Ovary (tissue), 9 donors: ENCODE results near the gene ELAVL2. TPM values are rescaled to one million over a fixed set of nuclear protein-coding genes. Genes with fewer than 3 reads are reported as not detected.

Experiments
- DNase-seq, 5 donors: peaks; one replicate each; pipeline ENCODE4 v3.0.0-alpha.2; 2019 to 2020
- H3K27ac ChIP-seq, 2 donors: fragments of 200-600 bp; one replicate each; pipeline versions ENCODE4 v1.5.1 to v1.8.0; 2019 to 2022
- H3K27me3 ChIP-seq: fragments of 200-600 bp; one replicate; pipeline ENCODE4 v1.8.0; 2022
- H3K36me3 ChIP-seq: fragments of 200-600 bp; sonication (generic); one replicate; pipeline ENCODE4 v1.5.1; 2019
- H3K4me1 ChIP-seq: one replicate; pipeline ENCODE4 v1.8.1; 2013; ENCODE audit warnings: mild to moderate bottlenecking, moderate library complexity; ENCODE audit not compliant: insufficient read depth
- H3K4me3 ChIP-seq: fragments of 200-600 bp; sonication (generic); one replicate; pipeline ENCODE4 v1.5.1; 2017
- H3K9me3 ChIP-seq, 2 donors: fragments of 200-600 bp in 1 of 2; sonication (generic) in 1 of 2; one replicate each; pipeline versions ENCODE4 v1.5.1 to v1.8.1; 2013 to 2019; ENCODE audit warnings: mild to moderate bottlenecking in 1 of 2, moderate library complexity in 1 of 2
- CTCF ChIP-seq, 3 donors: fragments of 450-650 bp in 2 of 3; fragments of 200-600 bp in 1 of 3; IDR thresholded peaks; one replicate each; pipeline versions ENCODE4 v1.5.1 to v1.8.0; 2016 to 2022; ENCODE audit warnings: antibody characterized with exemption in 3 of 3, mild to moderate bottlenecking in 1 of 3
- EP300 ChIP-seq: sonication (generic); formaldehyde crosslinking; IDR thresholded peaks from one replicate; pipeline ENCODE4 v1.6.1; 2017; ENCODE audit warnings: antibody characterized with exemption
- POLR2A ChIP-seq: fragments of 450-650 bp; IDR thresholded peaks from one replicate; pipeline ENCODE4 v1.6.1; 2017; ENCODE audit warnings: antibody characterized with exemption, mild to moderate bottlenecking, moderate library complexity
- WGBS, 3 donors: extraction: QIAGEN DNeasy Blood & Tissue Kit in 1 of 3; methylation state at CpG; one replicate each; pipeline versions ENCODE4 v1.1.5 to v1.1.7; 2013 to 2017; 5-methylcytosine and 5-hydroxymethylcytosine counted together
- intact Hi-C, 4 donors: fragments of 100-400 bp; cut with DNase I; formaldehyde crosslinking; loops; one replicate each; pipeline versions ENCODE4 v1.11.0 to v1.15.1; 2022 to 2023
- polyA plus RNA-seq, 2 donors: library from polyadenylated mRNA; stranded (reverse); fragments of 200-250 nt in 1 of 2; fragments of 350-450 nt in 1 of 2; fragmentation: Illumina TruSeq in 1 of 2; extraction: RNeasy Lipid Tissue Mini Kit (QIAGEN cat#74804) in 1 of 2; gene quantifications; one replicate each; pipeline ENCODE4 v1.2.3, GENCODE V29; 2013 to 2014
- total RNA-seq, 7 donors: library from RNA; depleted of rRNA in 2 of 7; stranded (reverse); fragments of >200 nt in 2 of 7; fragmentation: NEBNext Ultra II Directional in 3 of 7; extraction: Animal tissue kit (Norgen Biotek cat#: 25700) in 3 of 7; gene quantifications; one replicate each; pipeline versions ENCODE4 v1.1.0 to v1.2.4, GENCODE V29; 2016 to 2023
- donor health status: DM: no; HTN: no; CAD: no; lungs with moderate emphysema.
- donor health status: DM: no; HTN: no; CAD: no.
- donor health status: Bipolar disorder and iron deficiency.
- donor health status: DM: yes; HTN: yes; CAD: no.
- donor health status: DM: no; HTN: no; CAD: no.
- donor health status: DM: yes; HTN: yes; CAD: no.

Gene ELAVL2
- total and polyA plus RNA-seq, 9 donors: 0.36 to 1.7 (median 0.97) TPM

GRCh38 chr9:23814243-23814642, 11.8 kb downstream of the ELAVL2 start:
- no peaks in the 10 kb centered on the region for H3K4me1 ChIP-seq
- H3K27ac ChIP-seq: no peak overlapping the region
- 61 to 72% (median 65%) methylated on average over 3 of the region's 3 CpGs for WGBS, 3 donors
- no peaks in the 10 kb centered on the region for H3K36me3 ChIP-seq
- H3K27me3 ChIP-seq: no peaks in the 10 kb centered on the region
- H3K4me3 ChIP-seq: no peak overlapping the region
- intact Hi-C loops: no loop called here
- H3K9me3 ChIP-seq: no peaks in the 10 kb centered on the region
- TF ChIP-seq POLR2A (no peak), CTCF (IDR thresholded peaks at IDR 0.05) (no peak), EP300 (no peak)
- no peak for DNase-seq

- TF ChIP-seq CTCF (IDR thresholded peaks at IDR 0.05): no peak
- TF ChIP-seq EP300: no peak
- no peak for TF ChIP-seq POLR2A
- DNase-seq: no peak
- Histone ChIP-seq H3K9me3 (no peaks in the 10 kb centered on the region), H3K36me3 (no peaks in the 10 kb centered on the region), H3K4me1 (no peaks in the 10 kb centered on the region), H3K4me3 (no peak overlapping the region), H3K27me3 (no peaks in the 10 kb centered on the region), H3K27ac (no peak overlapping the region)
- WGBS, 3 donors: 87 to 94% (median 91%) methylated on average over 1 of the region's 1 CpG
- intact Hi-C loops: no loop called here
These were observed 13.4 kb downstream of the ELAVL2 start for GRCh38 chr9:23812673-23813072.

- Histone ChIP-seq H3K4me1 (no peaks in the 10 kb centered on the region), H3K27me3 (no peaks in the 10 kb centered on the region), H3K9me3 (no peaks in the 10 kb centered on the region), H3K36me3 (no peaks in the 10 kb centered on the region), H3K4me3 (no peak overlapping the region), H3K27ac (no peak overlapping the region)
- TF ChIP-seq CTCF (IDR thresholded peaks at IDR 0.05) (no peak), POLR2A (no peak), EP300 (no peak)
- 59 to 73% (median 60%) methylated on average over 2 of the region's 2 CpGs for WGBS, 3 donors
- intact Hi-C loops: no loop called here
- no peak for DNase-seq
These were observed 14.4 kb downstream of the ELAVL2 start for GRCh38 chr9:23811633-23812032.

GRCh38 chr9:23803216-23803615, 22.8 kb downstream of the ELAVL2 start:
- H3K4me3 ChIP-seq: no peak overlapping the region
- intact Hi-C loops: no loop called here
- H3K27ac ChIP-seq: no peak overlapping the region
- H3K9me3 ChIP-seq: no peaks in the 10 kb centered on the region
- H3K27me3 ChIP-seq: no peaks in the 10 kb centered on the region
- H3K4me1 ChIP-seq: no peaks in the 10 kb centered on the region
- no peak for TF ChIP-seq CTCF (IDR thresholded peaks at IDR 0.05)
- TF ChIP-seq POLR2A: no peak
- no peak for TF ChIP-seq EP300
- DNase-seq: no peak
- WGBS, 3 donors: 91 to 95% (median 92%) methylated on average over 2 of the region's 2 CpGs
- no peaks in the 10 kb centered on the region for H3K36me3 ChIP-seq

GRCh38 chr9:23801523-23801922, 24.5 kb downstream of the ELAVL2 start:
- H3K36me3 ChIP-seq: no peaks in the 10 kb centered on the region
- H3K27me3 ChIP-seq: no peaks in the 10 kb centered on the region
- WGBS, 3 donors: 89 to 93% (median 92%) methylated on average over 2 of the region's 2 CpGs
- no peak for TF ChIP-seq POLR2A
- no peak for TF ChIP-seq CTCF (IDR thresholded peaks at IDR 0.05)
- no peak for TF ChIP-seq EP300
- DNase-seq: no peak
- no peak overlapping the region for H3K4me3 ChIP-seq
- intact Hi-C loops: no loop called here
- H3K9me3 ChIP-seq: no peaks in the 10 kb centered on the region
- H3K27ac ChIP-seq: no peak overlapping the region
- no peaks in the 10 kb centered on the region for H3K4me1 ChIP-seq
